RPMI7951 (cell line): Measurements from ENCODE around the gene OXCT1. TPM values are rescaled to one million over a fixed set of nuclear protein-coding genes. Genes with fewer than 3 reads are reported as not detected.
A peak's percentile ranks its signal among the peaks of the same experiment; 100 is the strongest.
"Not testable (repeated sequence)": the region's sequence is repeated elsewhere in the genome, so short reads cannot be mapped to it uniquely, and the experiment has no call there.

Experiments used
- DNase-seq: peaks from one replicate; pipeline ENCODE4 v3.0.0-alpha.2; 2012; ENCODE audit warnings: low read depth
- total RNA-seq: library from RNA; depleted of rRNA; stranded (reverse); fragments of >200 nt; shearing (Covaris generic); gene quantifications from 2 replicates; pipeline ENCODE4 v1.2.3, GENCODE V29; 2014; rRNA removed

OXCT1 gene
- total RNA-seq, 1 experiment from 2014 or later: 31.8 TPM

- no peak for DNase-seq
These were observed 148.7 kb downstream of the OXCT1 start for GRCh38 chr5:41721516-41721915.

DNA sequence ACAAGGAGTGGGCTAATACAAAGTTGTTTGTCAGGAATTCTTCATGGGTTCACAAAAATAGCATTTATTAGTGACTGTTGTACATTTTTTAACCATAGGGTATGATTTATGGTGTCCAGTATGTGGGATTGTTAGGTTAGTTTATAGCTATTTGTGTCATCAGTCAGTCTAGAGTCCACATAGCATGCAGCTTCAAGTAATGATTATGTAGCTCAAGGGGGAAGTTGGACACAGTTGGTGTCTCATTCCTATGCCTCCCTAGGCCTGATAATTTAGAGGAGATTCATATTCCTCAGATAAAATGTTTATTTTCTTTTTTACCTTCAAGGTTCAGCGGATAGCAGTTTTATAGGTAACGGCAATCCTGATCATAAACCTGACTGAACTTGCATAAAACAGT is 153.8 kb downstream of the OXCT1 start:
- DNase-seq: no peak

DNA sequence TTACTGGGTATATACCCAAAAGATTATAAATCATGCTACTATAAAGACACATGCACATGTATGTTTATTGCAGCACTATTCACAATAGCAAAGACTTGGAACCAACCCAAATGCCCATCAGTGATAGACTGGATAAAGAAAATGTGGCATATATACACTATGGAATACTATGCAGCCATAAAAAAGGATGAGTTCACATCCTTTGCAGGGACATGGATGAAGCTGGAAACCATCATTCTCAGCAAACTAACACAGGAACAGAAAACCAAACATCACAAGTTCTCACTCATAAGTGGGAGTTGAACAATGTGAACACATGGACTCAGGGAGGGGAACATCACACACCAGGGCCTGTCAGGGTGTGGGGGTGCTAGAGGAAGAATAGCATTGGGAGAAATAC is 155.8 kb downstream of the OXCT1 start:
- not testable (repeated sequence) for DNase-seq

GRCh38 chr5:41708604-41708940 is 161.7 kb downstream of the OXCT1 start:
- no peak for DNase-seq

DNA sequence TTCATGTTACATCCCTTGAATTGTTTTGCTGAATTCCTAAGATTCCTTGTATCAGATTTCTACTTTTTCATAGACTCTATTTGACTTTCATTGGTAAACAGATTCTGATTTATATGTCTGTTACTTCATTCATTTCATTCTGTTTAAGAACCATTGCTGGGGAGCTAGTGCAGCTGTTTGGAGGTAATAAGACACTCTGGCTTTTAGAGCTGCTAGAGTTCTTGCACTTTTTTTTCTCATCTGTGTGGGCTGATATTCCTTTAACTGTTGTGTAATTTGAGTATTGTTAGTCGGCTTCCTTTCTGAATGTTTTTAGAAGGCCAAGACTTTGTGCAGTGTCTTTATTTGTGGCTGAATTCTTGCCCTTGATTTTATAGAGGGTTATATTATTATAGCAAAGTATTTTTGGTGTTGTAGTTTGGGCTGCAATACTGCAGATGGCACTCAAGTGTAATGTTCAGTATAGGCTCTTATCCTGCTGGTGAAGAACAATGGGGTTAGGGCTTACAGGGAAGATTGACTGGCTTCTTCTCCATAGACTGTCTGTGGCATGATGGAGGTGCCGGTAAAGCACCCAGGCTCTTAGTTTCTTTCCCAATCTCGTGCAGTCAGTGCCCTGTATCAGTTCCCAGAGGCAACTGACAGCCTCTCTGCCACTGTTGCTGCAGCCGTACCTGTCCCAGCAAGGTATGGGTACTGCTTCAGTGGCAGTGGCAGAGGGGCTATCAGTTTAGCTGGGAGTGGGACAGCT is 162.2 kb downstream of the OXCT1 start:
- peak; percentile 37 for DNase-seq

GRCh38 chr5:41695920-41696582 is 174.2 kb downstream of the OXCT1 start:
- DNase-seq: no peak

- no peak for DNase-seq
These were observed 183.5 kb downstream of the OXCT1 start for GRCh38 chr5:41686767-41687166.

DNA sequence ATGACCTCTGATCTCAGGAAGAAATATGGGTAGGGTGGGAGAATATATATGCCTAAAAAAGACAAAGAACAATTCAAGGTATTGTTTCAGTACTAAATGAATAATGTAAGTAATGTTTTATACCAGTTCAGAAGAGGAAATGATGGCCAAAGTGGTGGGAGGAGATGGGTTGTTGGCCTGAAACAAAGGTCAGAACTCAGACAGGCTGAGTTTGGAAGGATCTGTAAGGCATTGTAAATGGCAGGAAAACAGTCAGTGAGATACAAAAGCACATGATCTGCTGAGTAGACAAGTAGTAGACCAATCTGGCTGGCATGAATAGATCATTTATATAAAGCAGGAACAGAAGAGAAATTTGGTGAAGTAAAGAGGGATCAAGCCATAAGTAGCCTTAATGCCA is 184.0 kb downstream of the OXCT1 start:
- no peak for DNase-seq

- DNase-seq: no peak
These were observed 187.0 kb downstream of the OXCT1 start for GRCh38 chr5:41683181-41683580.

DNA sequence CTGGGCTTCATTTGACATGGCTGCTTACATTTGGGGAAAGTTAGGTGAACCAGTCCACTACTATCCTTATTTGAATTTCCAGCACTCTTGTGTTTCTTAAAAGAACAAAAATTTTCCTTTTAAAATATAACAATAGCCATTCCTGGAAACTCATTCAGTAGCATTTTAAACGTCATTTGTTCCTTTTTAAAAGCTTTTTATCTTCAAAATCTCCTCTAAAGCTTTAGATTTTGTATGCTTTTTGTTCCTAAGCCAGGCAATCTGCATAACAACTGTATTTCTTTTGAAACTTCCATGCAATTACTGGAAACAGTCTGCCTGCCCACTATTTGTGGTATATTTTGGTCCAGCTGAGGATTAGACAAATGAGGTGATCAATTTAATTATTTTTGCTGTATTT is 187.6 kb downstream of the OXCT1 start:
- no peak for DNase-seq

GRCh38 chr5:41681840-41682239 is 188.4 kb downstream of the OXCT1 start:
- no peak for DNase-seq

Other genes starting within 250 kb of the OXCT1 start
- 15.1 and 20.1 TPM in 2 replicates for gene RIMOC1, start 33.9 kb upstream of the OXCT1 start, total RNA-seq
- gene FBXO4, start 54.9 kb upstream of the OXCT1 start, total RNA-seq: 16.8 TPM in 2 replicates